CD8-positive, alpha-beta memory T cell (primary cell): ENCODE results near the gene RTN4RL1. TPM values are rescaled to one million over a fixed set of nuclear protein-coding genes. Genes with fewer than 3 reads are reported as not detected.
"Not testable (repeated sequence)": the region's sequence is repeated elsewhere in the genome, so short reads cannot be mapped to it uniquely, and the experiment has no call there.

Experiments
- CTCF ChIA-PET: fragments of 350-600 bp; sonication (Branson Sonifier 250); formaldehyde crosslinking; loops from one replicate; lab custom pipeline; 2021; ENCODE audit warnings: antibody characterized with exemption; lab: Charles Lee
- POLR2A ChIA-PET: fragments of 350-600 bp; sonication (Branson Sonifier 250); formaldehyde crosslinking; loops from one replicate; lab custom pipeline; 2021; ENCODE audit warnings: antibody characterized with exemption; lab: Charles Lee
- DNase-seq, 5 donors: peaks; one replicate each; pipeline versions ENCODE4 v3.0.0 to v3.0.0-alpha.2; 2020 to 2022; ENCODE audit warnings: mixed read lengths in 1 of 5
- H3K27ac ChIP-seq: one replicate; pipeline ENCODE4 v1.7.0; 2013; ENCODE audit warnings: low read depth, mild to moderate bottlenecking, low read length, moderate library complexity
- H3K27me3 ChIP-seq: 2 replicates; pipeline ENCODE4 v1.7.0; 2013; ENCODE audit warnings: low read length, mild to moderate bottlenecking; ENCODE audit not compliant: insufficient read depth, poor library complexity, severe bottlenecking
- H3K36me3 ChIP-seq: 2 replicates; pipeline ENCODE4 v1.7.0; 2013; ENCODE audit warnings: mild to moderate bottlenecking, low read length, moderate library complexity; ENCODE audit not compliant: insufficient read depth
- H3K4me1 ChIP-seq: 2 replicates; pipeline ENCODE4 v1.7.0; 2013; ENCODE audit warnings: mild to moderate bottlenecking, low read length, moderate library complexity; ENCODE audit not compliant: insufficient read depth
- H3K4me3 ChIP-seq: 2 replicates; pipeline ENCODE4 v1.7.0; 2013; ENCODE audit warnings: mild to moderate bottlenecking, low read length
- H3K9me3 ChIP-seq: 2 replicates; pipeline ENCODE4 v1.7.0; 2013; ENCODE audit warnings: mild to moderate bottlenecking, low read length
- H3K27ac Mint-ChIP-seq, 8 donors: one replicate each; pipeline ENCODE4 v1.8.0; 2020 to 2021; ENCODE audit warnings: mixed read lengths in 8 of 8, mild to moderate bottlenecking in 6 of 8, inconsistent platforms in 3 of 8, moderate library complexity in 3 of 8
- H3K27me3 Mint-ChIP-seq, 2 donors: one replicate each; pipeline ENCODE4 v1.8.0; 2020 to 2021; ENCODE audit warnings: mixed read lengths in 2 of 2, mild to moderate bottlenecking in 1 of 2, moderate library complexity in 1 of 2
- H3K36me3 Mint-ChIP-seq, 3 donors: one replicate each; pipeline ENCODE4 v1.8.0; 2020 to 2021; ENCODE audit warnings: mixed read lengths in 3 of 3, inconsistent platforms in 1 of 3, mild to moderate bottlenecking in 1 of 3
- H3K4me1 Mint-ChIP-seq, 3 donors: one replicate each; pipeline ENCODE4 v1.8.0; 2020 to 2021; ENCODE audit warnings: mixed read lengths in 3 of 3, inconsistent platforms in 1 of 3, mild to moderate bottlenecking in 1 of 3
- H3K4me3 Mint-ChIP-seq, 7 donors: one replicate each; pipeline ENCODE4 v1.8.0; 2020 to 2021; ENCODE audit warnings: mixed read lengths in 7 of 7, mild to moderate bottlenecking in 6 of 7, moderate library complexity in 4 of 7, inconsistent platforms in 2 of 7
- H3K9me3 Mint-ChIP-seq, 5 donors: one replicate each; pipeline ENCODE4 v1.8.0; 2020 to 2022; ENCODE audit warnings: mixed read lengths in 5 of 5, mild to moderate bottlenecking in 3 of 5, moderate library complexity in 2 of 5, inconsistent platforms in 1 of 5
- polyA plus RNA-seq: library from polyadenylated mRNA; unstranded; fragments of 300-500 nt; fragmentation: Illumina TruSeq; gene quantifications from one replicate; pipeline ENCODE4 v1.2.3, GENCODE V29; 2021
- total RNA-seq, 2 experiments: library from RNA; stranded (reverse); gene quantifications; one replicate each; pipeline ENCODE4 v1.2.3, GENCODE V29; 2021

Gene RTN4RL1
- total and polyA plus RNA-seq, 3 experiments from 2014 or later: 0.32 to 1.2 (median 1.0) TPM

DNA sequence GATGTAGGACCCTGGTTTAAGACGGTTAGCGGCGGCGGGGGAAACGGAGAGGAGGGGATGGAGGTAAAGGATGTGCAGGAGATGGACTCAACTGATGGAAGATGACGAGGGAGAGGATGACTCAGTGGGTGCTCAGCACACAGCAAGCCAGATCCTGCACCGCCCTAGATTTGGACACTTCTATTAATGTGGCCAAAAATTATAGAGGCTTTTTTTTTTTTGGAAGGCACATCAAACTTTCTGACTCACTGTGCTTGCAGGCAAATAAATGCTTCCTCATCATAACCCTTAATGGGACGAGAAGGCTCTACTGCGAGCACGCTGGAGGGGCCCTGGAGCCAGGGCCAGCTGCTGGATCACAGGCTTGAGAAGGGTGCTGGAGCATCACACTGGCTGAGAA lies 36.0 kb downstream of the RTN4RL1 start:
- peak overlapping the region in 1 of 8 donors; percentile 69 for H3K27ac Mint-ChIP-seq
- H3K27ac ChIP-seq: no peak overlapping the region
- no peak for DNase-seq
- H3K27me3 Mint-ChIP-seq: peaks cover 8% of the 10 kb centered on the region in 2 donors
- no peaks in the 10 kb centered on the region for H3K4me1 Mint-ChIP-seq
- ChIA-PET CTCF (no interaction called here), POLR2A (no interaction called here)
- H3K9me3 Mint-ChIP-seq: no peaks in the 10 kb centered on the region
- no peaks in the 10 kb centered on the region for H3K9me3 ChIP-seq
- no peaks in the 10 kb centered on the region for H3K36me3 ChIP-seq
- no peak overlapping the region for H3K4me3 Mint-ChIP-seq
- H3K36me3 Mint-ChIP-seq: no peaks in the 10 kb centered on the region
- H3K27me3 ChIP-seq: no peaks in the 10 kb centered on the region
- H3K4me3 ChIP-seq: no peak overlapping the region
- no peaks in the 10 kb centered on the region for H3K4me1 ChIP-seq

DNA sequence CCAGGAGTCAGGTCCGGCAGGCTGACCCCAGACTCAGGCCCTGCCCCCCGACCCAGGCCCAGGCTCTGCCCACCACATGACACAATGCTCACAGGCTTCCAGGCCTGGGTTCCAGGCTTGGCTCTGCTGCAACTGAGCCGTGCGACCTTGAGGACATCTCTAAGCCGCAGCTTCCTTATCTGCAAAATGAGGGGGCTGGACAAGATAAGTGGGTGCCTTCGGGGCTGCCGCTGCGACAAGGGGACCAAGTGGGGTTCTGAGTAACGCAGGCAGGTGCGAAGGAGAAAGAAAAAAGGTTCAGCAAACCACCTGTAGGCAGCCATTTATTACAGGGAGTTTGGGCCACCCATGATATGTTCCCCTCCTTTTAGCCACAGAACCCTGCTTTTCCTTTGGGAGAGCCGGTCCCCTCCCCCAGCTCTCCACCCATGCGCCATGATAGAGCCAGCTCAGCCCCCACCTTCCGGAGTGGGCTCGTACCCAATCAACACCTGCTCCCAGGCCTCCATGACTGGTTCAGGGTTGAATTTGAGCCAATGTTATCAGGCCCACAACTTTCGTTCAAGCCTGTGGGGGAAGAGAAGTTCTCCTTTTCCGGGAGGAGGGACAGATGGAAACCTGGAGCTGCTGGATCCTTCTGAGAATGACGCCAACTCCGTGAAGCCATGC lies 38.2 kb downstream of the RTN4RL1 start:
- H3K4me3 ChIP-seq: no peak overlapping the region
- POLR2A ChIA-PET: no interaction called here
- Mint-ChIP-seq H3K4me1 (no peaks in the 10 kb centered on the region), H3K27ac (no peak overlapping the region), H3K4me3 (no peak overlapping the region), H3K27me3 (peaks cover 4 to 6% of the 10 kb centered on the region in 2 donors), H3K36me3 (no peaks in the 10 kb centered on the region), H3K9me3 (no peaks in the 10 kb centered on the region)
- DNase-seq: no peak
- H3K36me3 ChIP-seq: no peaks in the 10 kb centered on the region
- H3K4me1 ChIP-seq: no peaks in the 10 kb centered on the region
- CTCF ChIA-PET: no interaction called here
- no peaks in the 10 kb centered on the region for H3K27me3 ChIP-seq
- H3K27ac ChIP-seq: peak overlapping the region; percentile 31
- no peaks in the 10 kb centered on the region for H3K9me3 ChIP-seq

DNA sequence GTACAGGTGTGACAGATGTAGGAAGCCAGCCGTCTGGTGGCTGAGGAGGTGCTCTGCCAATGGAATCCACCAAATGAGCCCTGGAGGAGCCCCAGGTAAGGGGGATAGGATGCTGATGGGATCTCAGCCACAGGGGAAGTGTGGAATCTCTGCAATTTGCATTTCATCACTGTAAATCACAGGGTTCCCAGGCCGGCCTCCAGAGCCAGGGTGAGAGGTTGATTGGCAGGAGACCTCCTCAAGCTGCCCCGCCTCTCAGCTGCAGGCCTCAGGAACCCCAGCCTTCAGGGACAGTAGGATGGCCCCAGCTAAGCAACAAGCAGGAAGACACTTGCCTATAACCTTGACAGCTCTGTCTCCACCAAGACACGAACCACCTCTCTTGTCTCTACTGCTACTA lies 39.4 kb downstream of the RTN4RL1 start:
- POLR2A ChIA-PET: no interaction called here
- Histone ChIP-seq H3K27me3 (no peaks in the 10 kb centered on the region), H3K36me3 (no peaks in the 10 kb centered on the region), H3K9me3 (no peaks in the 10 kb centered on the region), H3K27ac (no peak overlapping the region), H3K4me3 (no peak overlapping the region), H3K4me1 (no peaks in the 10 kb centered on the region)
- Mint-ChIP-seq H3K9me3 (no peaks in the 10 kb centered on the region), H3K36me3 (no peaks in the 10 kb centered on the region), H3K27me3 (peaks cover 4 to 5% of the 10 kb centered on the region in 2 donors), H3K4me3 (no peak overlapping the region), H3K4me1 (no peaks in the 10 kb centered on the region), H3K27ac (no peak overlapping the region)
- CTCF ChIA-PET: no interaction called here
- no peak for DNase-seq

DNA sequence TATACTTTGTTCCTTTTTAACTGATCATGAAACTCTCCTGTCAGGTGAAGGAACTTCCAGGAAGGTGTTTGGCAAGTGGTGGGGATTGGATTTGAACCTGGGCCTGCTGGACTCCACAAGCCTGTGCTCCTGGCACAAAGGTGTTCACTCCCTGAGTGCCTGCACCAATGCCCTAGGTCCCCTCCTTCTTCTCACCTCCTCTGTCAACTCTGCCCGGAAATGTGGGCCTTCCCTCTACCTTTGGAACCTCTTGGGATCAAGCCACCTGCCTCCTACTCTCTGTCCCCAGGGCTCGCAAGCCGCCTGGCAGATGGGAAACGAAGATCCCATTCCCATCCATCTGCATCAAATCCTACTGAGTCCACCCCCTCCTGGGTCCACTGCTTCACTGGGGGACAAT lies 40.0 kb downstream of the RTN4RL1 start:
- DNase-seq: no peak
- ChIA-PET POLR2A (no interaction called here), CTCF (no interaction called here)
- Histone ChIP-seq H3K27me3 (no peaks in the 10 kb centered on the region), H3K4me1 (no peaks in the 10 kb centered on the region), H3K27ac (no peak overlapping the region), H3K36me3 (no peaks in the 10 kb centered on the region), H3K9me3 (no peaks in the 10 kb centered on the region), H3K4me3 (no peak overlapping the region)
- no peak overlapping the region for H3K4me3 Mint-ChIP-seq
- no peaks in the 10 kb centered on the region for H3K9me3 Mint-ChIP-seq
- peak overlapping the region in 1 of 8 donors; percentile 50 for H3K27ac Mint-ChIP-seq
- peaks cover 3 to 4% of the 10 kb centered on the region in 2 donors for H3K27me3 Mint-ChIP-seq
- H3K36me3 Mint-ChIP-seq: no peaks in the 10 kb centered on the region
- no peaks in the 10 kb centered on the region for H3K4me1 Mint-ChIP-seq

DNA sequence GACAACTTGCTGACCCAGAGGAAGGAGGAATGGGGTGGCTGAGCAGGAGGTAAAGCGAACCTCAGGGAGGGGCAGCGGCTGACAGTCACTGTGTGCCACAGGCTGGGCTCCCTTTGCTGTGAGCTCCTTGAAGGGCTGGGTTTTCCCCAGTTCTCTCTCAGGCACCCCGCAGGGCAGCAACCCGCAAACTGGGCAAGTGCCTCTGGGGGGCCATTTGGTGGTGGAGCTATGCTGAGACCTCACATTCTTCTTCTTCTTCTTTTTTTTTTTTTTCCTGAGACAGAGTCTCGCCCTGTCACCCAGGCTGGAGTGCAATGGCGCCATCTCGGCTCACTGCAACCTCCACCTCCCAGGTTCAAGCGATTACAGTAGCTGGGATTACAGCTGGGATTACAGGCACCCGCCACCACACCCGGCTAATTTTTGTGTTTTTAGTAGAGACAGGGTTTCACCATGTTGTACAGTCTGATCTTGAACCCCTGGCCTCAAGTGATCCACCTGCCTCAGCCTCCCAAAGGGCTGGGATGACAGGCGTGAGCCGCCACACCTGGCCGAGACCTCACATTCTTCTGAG lies 42.3 kb downstream of the RTN4RL1 start:
- H3K36me3 Mint-ChIP-seq, POLR2A ChIA-PET, H3K9me3 ChIP-seq, H3K9me3 Mint-ChIP-seq, H3K27ac ChIP-seq, CTCF ChIA-PET, H3K4me3 Mint-ChIP-seq, H3K27me3 ChIP-seq, DNase-seq, H3K27me3 Mint-ChIP-seq, H3K27ac Mint-ChIP-seq, H3K36me3 ChIP-seq, H3K4me1 ChIP-seq, H3K4me3 ChIP-seq, H3K4me1 Mint-ChIP-seq: not testable (repeated sequence)

DNA sequence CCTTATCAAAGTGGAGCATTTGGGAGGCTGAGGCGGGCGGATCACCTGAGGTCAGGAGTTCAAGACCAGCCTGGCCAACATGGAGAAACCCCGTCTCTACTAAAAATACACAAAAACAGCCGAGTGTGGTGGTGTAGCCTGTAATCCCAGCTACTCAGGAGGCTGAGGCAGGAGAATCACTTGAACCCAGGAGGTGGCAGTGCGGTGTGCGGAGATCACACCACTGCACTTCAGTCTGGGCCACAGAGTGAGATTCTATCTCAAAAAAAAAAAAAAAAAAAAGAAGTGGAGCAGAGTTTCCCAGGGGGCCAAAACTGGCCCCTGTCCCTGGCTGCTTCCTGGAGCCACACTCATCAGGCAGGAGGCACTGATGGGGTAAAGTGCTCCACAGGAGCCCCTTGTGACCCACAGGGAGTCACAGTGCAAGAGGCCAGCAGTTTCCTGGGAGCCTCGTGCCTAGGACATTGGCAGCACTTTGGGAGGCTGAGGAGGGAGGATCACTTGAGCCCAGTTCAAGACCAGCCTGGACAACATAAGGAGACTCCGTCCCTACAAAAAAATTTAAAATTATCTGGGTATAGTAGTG lies 44.4 kb downstream of the RTN4RL1 start:
- CTCF ChIA-PET: no interaction called here
- no peak for DNase-seq
- no peak overlapping the region for H3K4me3 Mint-ChIP-seq
- H3K27me3 Mint-ChIP-seq: peaks cover 0 to 14% of the 10 kb centered on the region in 2 donors
- Histone ChIP-seq H3K27ac (no peak overlapping the region), H3K36me3 (no peaks in the 10 kb centered on the region), H3K4me3 (no peak overlapping the region), H3K27me3 (no peaks in the 10 kb centered on the region), H3K9me3 (no peaks in the 10 kb centered on the region), H3K4me1 (peaks cover 5% of the 10 kb centered on the region)
- no peaks in the 10 kb centered on the region for H3K36me3 Mint-ChIP-seq
- POLR2A ChIA-PET: no interaction called here
- H3K27ac Mint-ChIP-seq: no peak overlapping the region
- H3K4me1 Mint-ChIP-seq: peaks cover 7 to 14% (median 14%) of the 10 kb centered on the region in 3 donors
- no peaks in the 10 kb centered on the region for H3K9me3 Mint-ChIP-seq

DNA sequence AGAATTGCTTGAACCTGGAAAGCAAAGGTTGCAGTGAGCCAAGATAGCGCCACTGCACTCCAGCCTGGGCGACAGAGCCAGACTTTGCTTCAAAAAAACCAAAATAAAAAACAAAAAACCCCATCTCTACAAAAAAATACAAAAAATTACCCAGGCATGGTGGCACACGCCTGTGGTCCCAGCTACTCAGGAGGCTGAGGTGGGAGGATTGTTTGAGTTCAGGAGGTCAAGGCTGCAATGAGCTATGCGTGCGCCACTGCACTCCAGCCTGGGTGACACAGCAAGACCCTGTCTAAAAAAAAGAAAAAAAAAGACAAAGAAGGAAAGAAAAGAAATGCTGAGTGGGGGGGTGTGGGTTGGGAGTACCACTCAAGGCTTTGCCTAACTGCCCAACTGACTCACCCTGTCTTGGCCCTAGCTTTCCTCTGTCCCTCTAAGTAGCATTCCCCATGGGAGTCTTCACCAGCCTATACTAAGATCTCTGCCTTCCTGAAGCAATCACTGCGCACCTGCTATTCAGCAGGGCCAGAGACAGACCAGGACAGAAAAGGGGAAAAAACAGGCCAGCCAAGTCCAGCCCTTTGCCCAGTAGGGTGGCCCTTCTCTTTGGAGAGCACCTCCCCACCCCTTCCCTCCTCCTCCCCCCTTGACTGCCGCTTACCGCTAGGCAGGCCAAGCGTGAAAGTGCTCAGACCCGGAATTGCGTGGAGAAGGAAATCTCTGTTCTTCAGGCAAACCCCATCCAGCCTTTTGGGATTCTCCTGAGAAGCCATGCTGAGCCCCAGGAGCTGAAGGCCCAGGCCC lies 45.8 kb downstream of the RTN4RL1 start:
- Histone ChIP-seq H3K9me3 (no peaks in the 10 kb centered on the region), H3K36me3 (no peaks in the 10 kb centered on the region), H3K27me3 (no peaks in the 10 kb centered on the region), H3K4me3 (no peak overlapping the region), H3K4me1 (peaks cover 5% of the 10 kb centered on the region), H3K27ac (no peak overlapping the region)
- Mint-ChIP-seq H3K4me1 (peaks cover 12 to 18% (median 17%) of the 10 kb centered on the region in 3 donors), H3K4me3 (no peak overlapping the region), H3K27ac (no peak overlapping the region), H3K27me3 (peaks cover 0 to 18% of the 10 kb centered on the region in 2 donors), H3K36me3 (peaks cover 0 to under 1% (median 0%) of the 10 kb centered on the region in 3 donors), H3K9me3 (no peaks in the 10 kb centered on the region)
- DNase-seq: no peak
- CTCF ChIA-PET: no interaction called here
- POLR2A ChIA-PET: interaction anchor here (0.5 to 0.6 kb wide), 2 partner anchors 9 to 351 kb away, joined by 3 to 6 read pairs; partner anchors contain the start of gene SLC43A2
